GM23338 (cell line): ENCODE data around the gene PTBP3. TPM values are rescaled to one million over a fixed set of nuclear protein-coding genes. Genes with fewer than 3 reads are reported as not detected.
A peak's percentile ranks its signal among the peaks of the same experiment; 100 is the strongest.

Experiments
- ATAC-seq: fragments of 200-7000 bp; cut with Tn5 transposase; 3 replicates; pipeline ENCODE4 v1.9.1; 2020
- DNase-seq: peaks from one replicate; pipeline ENCODE4 v3.0.0-alpha.2; 2015; ENCODE audit warnings: low spot score
- H2AFZ ChIP-seq: fragments of 200-600 bp; sonication (generic); 2 replicates; pipeline ENCODE4 v1.8.0; 2016; ENCODE audit warnings: antibody characterized with exemption, mild to moderate bottlenecking, moderate library complexity
- H3F3A ChIP-seq: fragments of 200-600 bp; sonication (generic); replicated peaks from 2 replicates; pipeline ENCODE4 v1.8.0; 2017; ENCODE audit warnings: antibody characterized with exemption, mixed run types, low read depth
- H3K27ac ChIP-seq: fragments of 200-600 bp; sonication (generic); 2 replicates; pipeline ENCODE4 v1.6.1; 2016; ENCODE audit warnings: low read depth
- H3K27me3 ChIP-seq: fragments of 200-600 bp; sonication (generic); 2 replicates; pipeline ENCODE4 v1.8.0; 2016; ENCODE audit warnings: mild to moderate bottlenecking, mixed run types, moderate library complexity; ENCODE audit not compliant: insufficient read depth
- H3K36me3 ChIP-seq: fragments of 200-600 bp; sonication (generic); 2 replicates; pipeline ENCODE4 v1.8.0; 2016; ENCODE audit warnings: mild to moderate bottlenecking; ENCODE audit not compliant: insufficient read depth
- H3K4me1 ChIP-seq: fragments of 200-600 bp; sonication (generic); 2 replicates; pipeline ENCODE4 v1.8.0; 2016; ENCODE audit warnings: mild to moderate bottlenecking, moderate library complexity; ENCODE audit not compliant: insufficient read depth
- H3K4me2 ChIP-seq: fragments of 200-600 bp; sonication (generic); 2 replicates; pipeline ENCODE4 v1.7.1; 2017; ENCODE audit warnings: mixed run types
- H3K4me3 ChIP-seq: fragments of 200-600 bp; sonication (generic); 2 replicates; pipeline ENCODE4 v1.6.1; 2016; ENCODE audit warnings: mixed run types
- H3K79me2 ChIP-seq: fragments of 200-600 bp; sonication (generic); replicated peaks from 2 replicates; pipeline ENCODE4 v1.8.0; 2017; ENCODE audit warnings: mild to moderate bottlenecking; ENCODE audit not compliant: insufficient read depth
- H3K9me2 ChIP-seq: fragments of 200-600 bp; sonication (generic); 2 replicates; pipeline ENCODE4 v1.8.0; 2017; ENCODE audit not compliant: insufficient read depth
- H4K20me1 ChIP-seq: fragments of 200-600 bp; sonication (generic); replicated peaks from 2 replicates; pipeline ENCODE4 v1.8.0; 2017; ENCODE audit warnings: mild to moderate bottlenecking; ENCODE audit not compliant: insufficient read depth
- H3K27ac Mint-ChIP-seq: 2 replicates; pipeline ENCODE4 v1.8.0; 2020; ENCODE audit warnings: inconsistent platforms, mild to moderate bottlenecking, moderate library complexity, mixed read lengths
- H3K27me3 Mint-ChIP-seq: 3 replicates; pipeline ENCODE4 v1.8.0; 2022; ENCODE audit warnings: low read depth, mild to moderate bottlenecking, moderate library complexity, mixed read lengths, inconsistent platforms; ENCODE audit not compliant: insufficient read depth, poor library complexity
- H3K36me3 Mint-ChIP-seq: 3 replicates; pipeline ENCODE4 v1.8.0; 2021; ENCODE audit warnings: low read depth, mild to moderate bottlenecking, inconsistent platforms, moderate library complexity, mixed read lengths
- H3K4me1 Mint-ChIP-seq: 3 replicates; pipeline ENCODE4 v1.8.0; 2020; ENCODE audit warnings: mild to moderate bottlenecking, inconsistent platforms, mixed read lengths
- H3K4me3 Mint-ChIP-seq: 3 replicates; pipeline ENCODE4 v1.8.0; 2021; ENCODE audit warnings: moderate library complexity, mild to moderate bottlenecking, inconsistent platforms, mixed read lengths
- H3K9me3 Mint-ChIP-seq: 3 replicates; pipeline ENCODE4 v1.8.0; 2020; ENCODE audit warnings: moderate library complexity, mild to moderate bottlenecking, inconsistent platforms, mixed read lengths
- NANOG ChIP-seq: IDR thresholded peaks from 2 replicates; pipeline ENCODE4 v1.6.1; 2016; ENCODE audit warnings: antibody characterized with exemption, borderline replicate concordance
- POLR2AphosphoS5 ChIP-seq: IDR thresholded peaks from 2 replicates; pipeline ENCODE4 v1.6.1; 2016; ENCODE audit warnings: antibody characterized with exemption, low read depth
- REST ChIP-seq: IDR thresholded peaks from one replicate; pipeline ENCODE4 v1.6.1; 2018; ENCODE audit warnings: antibody characterized with exemption; ENCODE audit not compliant: unreplicated experiment
- STAT1 ChIP-seq: IDR thresholded peaks from one replicate; pipeline ENCODE4 v1.6.1; 2016; ENCODE audit warnings: antibody characterized with exemption; ENCODE audit not compliant: unreplicated experiment
- ZNF331 ChIP-seq: fragments of 250-450 bp; sonication (Bioruptor Pico); IDR thresholded peaks from 2 replicates; pipeline ENCODE4 v1.5.0; 2020; ENCODE audit warnings: low read depth, mild to moderate bottlenecking, moderate library complexity
- ZNF462 ChIP-seq: fragments of 250-450 bp; sonication (Bioruptor Pico); IDR thresholded peaks from 2 replicates; pipeline ENCODE4 v1.5.0; 2020; ENCODE audit warnings: mild to moderate bottlenecking, moderate library complexity
- polyA plus RNA-seq: library from polyadenylated mRNA; unstranded; fragments of >200 nt; fragmentation: Nextera tagmentation; extraction: Ambion mirVana; gene quantifications from 2 replicates; pipeline ENCODE4 v1.2.1, GENCODE V29; 2016
- total RNA-seq: library from RNA; depleted of rRNA; stranded (reverse); fragments of >200 nt; shearing (Covaris generic); gene quantifications from 2 replicates; pipeline ENCODE4 v1.2.3, GENCODE V29; 2014

PTBP3 gene
- total and polyA plus RNA-seq, 2 experiments from 2014 or later, result 20.0 to 92.9 TPM

- Mint-ChIP-seq H3K36me3 (no peaks in the 10 kb centered on the region; the same call in 2 of the 3 replicates), H3K27me3 (peaks cover 8% of the 10 kb centered on the region), H3K27ac (no peak overlapping the region), H3K9me3 (no peaks in the 10 kb centered on the region), H3K4me1 (peaks cover 19% of the 10 kb centered on the region), H3K4me3 (peak overlapping the region; percentile 52; the same call in 1 of the 3 replicates)
- Histone ChIP-seq H3K4me1 (peaks cover 17% of the 10 kb centered on the region; the same call in 1 of the 2 replicates), H3K9me2 (no peaks in the 10 kb centered on the region), H3F3A (no peaks in the 10 kb centered on the region), H3K27me3 (no peaks in the 10 kb centered on the region), H3K79me2 (no peaks in the 10 kb centered on the region), H2AFZ (no peak overlapping the region; the same call in 1 of the 2 replicates), H4K20me1 (no peaks in the 10 kb centered on the region), H3K36me3 (no peaks in the 10 kb centered on the region), H3K4me3 (peak overlapping the region; percentile 36), H3K4me2 (peak overlapping the region; percentile 47), H3K27ac (no peak overlapping the region)
- ATAC-seq (peak; percentile 69), DNase-seq (peak; percentile 17)
- TF ChIP-seq NANOG (0 out of 2 replicates have a peak, but pooled peaks have one; percentile 25), STAT1 (no peak), ZNF462 (CRISPR knock-in tag) (no peak), REST (no peak), ZNF331 (no peak), POLR2AphosphoS5 (no peak)
Observed at GRCh38 chr9:112349008-112349333, 15.6 kb upstream of the PTBP3 start.
